GM23338 (cell line): ENCODE data around the gene NEMP2. TPM values are rescaled to one million over a fixed set of nuclear protein-coding genes. Genes with fewer than 3 reads are reported as not detected.

ENCODE experiments used
- ATAC-seq: fragments of 200-7000 bp; cut with Tn5 transposase; 3 replicates; pipeline ENCODE4 v1.9.1; 2020
- DNase-seq: peaks from one replicate; pipeline ENCODE4 v3.0.0-alpha.2; 2015; ENCODE audit warnings: low spot score
- H2AFZ ChIP-seq: fragments of 200-600 bp; sonication (generic); 2 replicates; pipeline ENCODE4 v1.8.0; 2016; ENCODE audit warnings: antibody characterized with exemption, mild to moderate bottlenecking, moderate library complexity
- H3F3A ChIP-seq: fragments of 200-600 bp; sonication (generic); replicated peaks from 2 replicates; pipeline ENCODE4 v1.8.0; 2017; ENCODE audit warnings: antibody characterized with exemption, mixed run types, low read depth
- H3K27ac ChIP-seq: fragments of 200-600 bp; sonication (generic); 2 replicates; pipeline ENCODE4 v1.6.1; 2016; ENCODE audit warnings: low read depth
- H3K27me3 ChIP-seq: fragments of 200-600 bp; sonication (generic); 2 replicates; pipeline ENCODE4 v1.8.0; 2016; ENCODE audit warnings: mild to moderate bottlenecking, mixed run types, moderate library complexity; ENCODE audit not compliant: insufficient read depth
- H3K36me3 ChIP-seq: fragments of 200-600 bp; sonication (generic); 2 replicates; pipeline ENCODE4 v1.8.0; 2016; ENCODE audit warnings: mild to moderate bottlenecking; ENCODE audit not compliant: insufficient read depth
- H3K4me1 ChIP-seq: fragments of 200-600 bp; sonication (generic); 2 replicates; pipeline ENCODE4 v1.8.0; 2016; ENCODE audit warnings: mild to moderate bottlenecking, moderate library complexity; ENCODE audit not compliant: insufficient read depth
- H3K4me2 ChIP-seq: fragments of 200-600 bp; sonication (generic); 2 replicates; pipeline ENCODE4 v1.7.1; 2017; ENCODE audit warnings: mixed run types
- H3K4me3 ChIP-seq: fragments of 200-600 bp; sonication (generic); 2 replicates; pipeline ENCODE4 v1.6.1; 2016; ENCODE audit warnings: mixed run types
- H3K79me2 ChIP-seq: fragments of 200-600 bp; sonication (generic); replicated peaks from 2 replicates; pipeline ENCODE4 v1.8.0; 2017; ENCODE audit warnings: mild to moderate bottlenecking; ENCODE audit not compliant: insufficient read depth
- H3K9me2 ChIP-seq: fragments of 200-600 bp; sonication (generic); 2 replicates; pipeline ENCODE4 v1.8.0; 2017; ENCODE audit not compliant: insufficient read depth
- H4K20me1 ChIP-seq: fragments of 200-600 bp; sonication (generic); replicated peaks from 2 replicates; pipeline ENCODE4 v1.8.0; 2017; ENCODE audit warnings: mild to moderate bottlenecking; ENCODE audit not compliant: insufficient read depth
- H3K27ac Mint-ChIP-seq: 2 replicates; pipeline ENCODE4 v1.8.0; 2020; ENCODE audit warnings: inconsistent platforms, mild to moderate bottlenecking, moderate library complexity, mixed read lengths
- H3K27me3 Mint-ChIP-seq: 3 replicates; pipeline ENCODE4 v1.8.0; 2022; ENCODE audit warnings: low read depth, mild to moderate bottlenecking, moderate library complexity, mixed read lengths, inconsistent platforms; ENCODE audit not compliant: insufficient read depth, poor library complexity
- H3K36me3 Mint-ChIP-seq: 3 replicates; pipeline ENCODE4 v1.8.0; 2021; ENCODE audit warnings: low read depth, mild to moderate bottlenecking, inconsistent platforms, moderate library complexity, mixed read lengths
- H3K4me1 Mint-ChIP-seq: 3 replicates; pipeline ENCODE4 v1.8.0; 2020; ENCODE audit warnings: mild to moderate bottlenecking, inconsistent platforms, mixed read lengths
- H3K4me3 Mint-ChIP-seq: 3 replicates; pipeline ENCODE4 v1.8.0; 2021; ENCODE audit warnings: moderate library complexity, mild to moderate bottlenecking, inconsistent platforms, mixed read lengths
- H3K9me3 Mint-ChIP-seq: 3 replicates; pipeline ENCODE4 v1.8.0; 2020; ENCODE audit warnings: moderate library complexity, mild to moderate bottlenecking, inconsistent platforms, mixed read lengths
- CREB1 ChIP-seq: fragments of 250-450 bp; sonication (Bioruptor Pico); IDR thresholded peaks from 2 replicates; pipeline ENCODE4 v1.5.0; 2020; ENCODE audit warnings: low read depth, mild to moderate bottlenecking, moderate library complexity
- EZH2 ChIP-seq: fragments of 200-600 bp; sonication (generic); IDR thresholded peaks from one replicate; pipeline ENCODE4 v1.8.0; 2017; ENCODE audit warnings: antibody characterized with exemption, mild to moderate bottlenecking, low read depth; ENCODE audit not compliant: unreplicated experiment
- EZH2phosphoT487 ChIP-seq: fragments of 200-600 bp; sonication (generic); IDR thresholded peaks from one replicate; pipeline ENCODE4 v1.8.1; 2018; ENCODE audit warnings: antibody characterized with exemption; ENCODE audit not compliant: unreplicated experiment
- POLR2AphosphoS5 ChIP-seq: IDR thresholded peaks from 2 replicates; pipeline ENCODE4 v1.6.1; 2016; ENCODE audit warnings: antibody characterized with exemption, low read depth
- STAT1 ChIP-seq: IDR thresholded peaks from one replicate; pipeline ENCODE4 v1.6.1; 2016; ENCODE audit warnings: antibody characterized with exemption; ENCODE audit not compliant: unreplicated experiment
- ZNF114 ChIP-seq: fragments of 250-450 bp; sonication (Bioruptor Pico); IDR thresholded peaks from 2 replicates; pipeline ENCODE4 v1.5.0; 2020; ENCODE audit warnings: mild to moderate bottlenecking, moderate library complexity
- ZNF331 ChIP-seq: fragments of 250-450 bp; sonication (Bioruptor Pico); IDR thresholded peaks from 2 replicates; pipeline ENCODE4 v1.5.0; 2020; ENCODE audit warnings: low read depth, mild to moderate bottlenecking, moderate library complexity
- polyA plus RNA-seq: library from polyadenylated mRNA; unstranded; fragments of >200 nt; fragmentation: Nextera tagmentation; extraction: Ambion mirVana; gene quantifications from 2 replicates; pipeline ENCODE4 v1.2.1, GENCODE V29; 2016
- total RNA-seq: library from RNA; depleted of rRNA; stranded (reverse); fragments of >200 nt; shearing (Covaris generic); gene quantifications from 2 replicates; pipeline ENCODE4 v1.2.3, GENCODE V29; 2014
- TF ChIP-seq, protein P1 (sequence below): IDR thresholded peaks from 2 replicates; pipeline ENCODE4 v1.6.1; 2016; ENCODE audit warnings: antibody characterized with exemption
- TF ChIP-seq, protein P2 (sequence below): IDR thresholded peaks from one replicate; pipeline ENCODE4 v1.6.1; 2018; ENCODE audit warnings: antibody characterized with exemption; ENCODE audit not compliant: unreplicated experiment
- TF ChIP-seq, protein P3 (sequence below), 2 experiments: fragments of 200-600 bp in 1 of 2; sonication (generic) in 1 of 2; conservative IDR thresholded peaks; 2 replicates each; pipeline versions ENCODE4 v1.5.1 to v1.6.1; 2016 to 2017; ENCODE audit warnings: antibody characterized with exemption in 2 of 2, low read depth in 2 of 2, mild to moderate bottlenecking in 2 of 2, moderate library complexity in 1 of 2
- TF ChIP-seq, protein P4 (sequence below): fragments of 250-450 bp; sonication (Bioruptor Pico); IDR thresholded peaks from 2 replicates; pipeline ENCODE4 v1.5.0; 2020; ENCODE audit warnings: mild to moderate bottlenecking, moderate library complexity

Gene NEMP2
- total and polyA plus RNA-seq, 2 experiments from 2014 or later, result 1.2 to 4.0 TPM

DNA sequence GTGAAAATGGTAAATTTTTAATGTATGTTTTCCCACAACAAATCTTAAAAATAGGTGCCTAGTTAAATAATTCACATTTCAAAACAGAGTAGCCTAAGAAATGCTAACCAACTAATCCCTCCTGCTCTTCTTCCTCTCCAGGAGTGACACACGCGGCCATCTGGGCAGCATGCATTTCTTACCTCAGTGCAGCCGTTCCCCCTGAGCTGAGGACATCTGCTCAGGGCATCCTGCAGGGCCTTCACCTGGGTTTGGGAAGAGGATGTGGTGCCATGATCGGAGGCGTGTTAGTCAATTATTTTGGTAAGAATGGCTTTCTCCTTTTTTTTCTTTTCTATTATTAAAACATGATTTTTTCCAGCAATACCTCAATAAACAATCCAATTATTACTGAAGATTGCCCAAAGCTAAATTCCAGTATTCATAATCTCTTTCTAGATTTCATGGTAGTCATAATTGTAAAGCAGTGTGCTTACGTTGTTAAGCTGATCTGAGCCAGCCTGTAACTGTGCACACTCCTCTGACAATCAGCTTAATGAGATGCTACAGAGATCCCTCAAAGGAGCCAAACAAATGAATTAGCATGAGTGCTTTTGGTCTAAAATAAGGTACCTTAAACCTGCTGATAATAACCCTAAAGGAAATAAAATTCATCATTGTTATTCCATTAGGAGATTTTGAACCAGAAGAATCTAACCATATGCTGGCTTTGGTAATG is 45.8 kb downstream of the NEMP2 start (continued):
- no peak for TF ChIP-seq CREB1 (CRISPR knock-in tag)

DNA sequence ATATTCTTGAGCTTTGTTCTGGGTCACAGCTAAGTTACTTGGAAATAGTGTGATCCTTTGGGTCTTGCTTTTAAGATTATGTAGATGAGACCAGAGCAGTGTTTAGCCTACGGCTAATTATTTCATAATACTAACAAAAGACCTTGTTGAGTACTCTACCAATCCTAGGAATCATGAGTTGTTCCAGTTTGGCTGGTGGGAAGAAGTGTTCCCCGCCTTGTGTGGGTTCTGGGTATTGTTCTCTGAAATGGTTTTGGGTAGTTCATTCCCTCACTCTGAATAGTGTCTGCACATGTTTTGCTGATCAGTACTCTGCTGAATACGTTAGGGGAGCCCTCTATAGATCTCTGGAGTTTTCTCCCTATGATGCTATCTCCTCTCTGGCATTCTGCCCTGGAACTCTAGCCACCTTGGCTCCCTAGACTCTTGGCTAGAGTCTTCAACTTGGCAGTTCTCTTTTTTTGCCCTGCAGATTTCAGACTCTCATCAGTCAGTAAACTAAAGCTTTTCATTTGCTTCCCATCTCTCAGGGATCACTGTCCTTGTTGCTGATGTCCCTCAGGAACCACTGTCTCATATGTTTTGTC is 48.4 kb downstream of the NEMP2 start:
- DNase-seq (no peak), ATAC-seq (no peak)
- Histone ChIP-seq H3F3A (no peaks in the 10 kb centered on the region), H3K4me3 (no peak overlapping the region), H3K27ac (no peak overlapping the region), H2AFZ (no peak overlapping the region), H3K4me2 (no peak overlapping the region), H3K9me2 (no peaks in the 10 kb centered on the region), H4K20me1 (no peaks in the 10 kb centered on the region; the same call in 1 of the 2 replicates), H3K79me2 (no peaks in the 10 kb centered on the region), H3K4me1 (peaks cover 11% of the 10 kb centered on the region), H3K27me3 (no peaks in the 10 kb centered on the region), H3K36me3 (no peaks in the 10 kb centered on the region)
- Mint-ChIP-seq H3K27me3 (peaks cover 5% of the 10 kb centered on the region), H3K36me3 (no peaks in the 10 kb centered on the region), H3K4me1 (peaks cover 16% of the 10 kb centered on the region), H3K27ac (no peak overlapping the region), H3K4me3 (no peak overlapping the region), H3K9me3 (no peaks in the 10 kb centered on the region)
- TF ChIP-seq POLR2AphosphoS5 (no peak), ZNF331 (no peak), EZH2phosphoT487 (no peak), STAT1 (no peak), CREB1 (CRISPR knock-in tag) (no peak), EZH2 (no peak), ZNF114 (no peak)
- TF ChIP-seq, protein P1, sequence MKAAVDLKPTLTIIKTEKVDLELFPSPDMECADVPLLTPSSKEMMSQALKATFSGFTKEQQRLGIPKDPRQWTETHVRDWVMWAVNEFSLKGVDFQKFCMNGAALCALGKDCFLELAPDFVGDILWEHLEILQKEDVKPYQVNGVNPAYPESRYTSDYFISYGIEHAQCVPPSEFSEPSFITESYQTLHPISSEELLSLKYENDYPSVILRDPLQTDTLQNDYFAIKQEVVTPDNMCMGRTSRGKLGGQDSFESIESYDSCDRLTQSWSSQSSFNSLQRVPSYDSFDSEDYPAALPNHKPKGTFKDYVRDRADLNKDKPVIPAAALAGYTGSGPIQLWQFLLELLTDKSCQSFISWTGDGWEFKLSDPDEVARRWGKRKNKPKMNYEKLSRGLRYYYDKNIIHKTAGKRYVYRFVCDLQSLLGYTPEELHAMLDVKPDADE, result no peak
- TF ChIP-seq, protein P2, sequence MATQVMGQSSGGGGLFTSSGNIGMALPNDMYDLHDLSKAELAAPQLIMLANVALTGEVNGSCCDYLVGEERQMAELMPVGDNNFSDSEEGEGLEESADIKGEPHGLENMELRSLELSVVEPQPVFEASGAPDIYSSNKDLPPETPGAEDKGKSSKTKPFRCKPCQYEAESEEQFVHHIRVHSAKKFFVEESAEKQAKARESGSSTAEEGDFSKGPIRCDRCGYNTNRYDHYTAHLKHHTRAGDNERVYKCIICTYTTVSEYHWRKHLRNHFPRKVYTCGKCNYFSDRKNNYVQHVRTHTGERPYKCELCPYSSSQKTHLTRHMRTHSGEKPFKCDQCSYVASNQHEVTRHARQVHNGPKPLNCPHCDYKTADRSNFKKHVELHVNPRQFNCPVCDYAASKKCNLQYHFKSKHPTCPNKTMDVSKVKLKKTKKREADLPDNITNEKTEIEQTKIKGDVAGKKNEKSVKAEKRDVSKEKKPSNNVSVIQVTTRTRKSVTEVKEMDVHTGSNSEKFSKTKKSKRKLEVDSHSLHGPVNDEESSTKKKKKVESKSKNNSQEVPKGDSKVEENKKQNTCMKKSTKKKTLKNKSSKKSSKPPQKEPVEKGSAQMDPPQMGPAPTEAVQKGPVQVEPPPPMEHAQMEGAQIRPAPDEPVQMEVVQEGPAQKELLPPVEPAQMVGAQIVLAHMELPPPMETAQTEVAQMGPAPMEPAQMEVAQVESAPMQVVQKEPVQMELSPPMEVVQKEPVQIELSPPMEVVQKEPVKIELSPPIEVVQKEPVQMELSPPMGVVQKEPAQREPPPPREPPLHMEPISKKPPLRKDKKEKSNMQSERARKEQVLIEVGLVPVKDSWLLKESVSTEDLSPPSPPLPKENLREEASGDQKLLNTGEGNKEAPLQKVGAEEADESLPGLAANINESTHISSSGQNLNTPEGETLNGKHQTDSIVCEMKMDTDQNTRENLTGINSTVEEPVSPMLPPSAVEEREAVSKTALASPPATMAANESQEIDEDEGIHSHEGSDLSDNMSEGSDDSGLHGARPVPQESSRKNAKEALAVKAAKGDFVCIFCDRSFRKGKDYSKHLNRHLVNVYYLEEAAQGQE, result no peak
- TF ChIP-seq, protein P3, sequence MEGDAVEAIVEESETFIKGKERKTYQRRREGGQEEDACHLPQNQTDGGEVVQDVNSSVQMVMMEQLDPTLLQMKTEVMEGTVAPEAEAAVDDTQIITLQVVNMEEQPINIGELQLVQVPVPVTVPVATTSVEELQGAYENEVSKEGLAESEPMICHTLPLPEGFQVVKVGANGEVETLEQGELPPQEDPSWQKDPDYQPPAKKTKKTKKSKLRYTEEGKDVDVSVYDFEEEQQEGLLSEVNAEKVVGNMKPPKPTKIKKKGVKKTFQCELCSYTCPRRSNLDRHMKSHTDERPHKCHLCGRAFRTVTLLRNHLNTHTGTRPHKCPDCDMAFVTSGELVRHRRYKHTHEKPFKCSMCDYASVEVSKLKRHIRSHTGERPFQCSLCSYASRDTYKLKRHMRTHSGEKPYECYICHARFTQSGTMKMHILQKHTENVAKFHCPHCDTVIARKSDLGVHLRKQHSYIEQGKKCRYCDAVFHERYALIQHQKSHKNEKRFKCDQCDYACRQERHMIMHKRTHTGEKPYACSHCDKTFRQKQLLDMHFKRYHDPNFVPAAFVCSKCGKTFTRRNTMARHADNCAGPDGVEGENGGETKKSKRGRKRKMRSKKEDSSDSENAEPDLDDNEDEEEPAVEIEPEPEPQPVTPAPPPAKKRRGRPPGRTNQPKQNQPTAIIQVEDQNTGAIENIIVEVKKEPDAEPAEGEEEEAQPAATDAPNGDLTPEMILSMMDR (conservative IDR thresholded peaks at IDR 0.05; ENCODE audit: low read depth in 2 of 2), result no peak
- TF ChIP-seq, protein P4, sequence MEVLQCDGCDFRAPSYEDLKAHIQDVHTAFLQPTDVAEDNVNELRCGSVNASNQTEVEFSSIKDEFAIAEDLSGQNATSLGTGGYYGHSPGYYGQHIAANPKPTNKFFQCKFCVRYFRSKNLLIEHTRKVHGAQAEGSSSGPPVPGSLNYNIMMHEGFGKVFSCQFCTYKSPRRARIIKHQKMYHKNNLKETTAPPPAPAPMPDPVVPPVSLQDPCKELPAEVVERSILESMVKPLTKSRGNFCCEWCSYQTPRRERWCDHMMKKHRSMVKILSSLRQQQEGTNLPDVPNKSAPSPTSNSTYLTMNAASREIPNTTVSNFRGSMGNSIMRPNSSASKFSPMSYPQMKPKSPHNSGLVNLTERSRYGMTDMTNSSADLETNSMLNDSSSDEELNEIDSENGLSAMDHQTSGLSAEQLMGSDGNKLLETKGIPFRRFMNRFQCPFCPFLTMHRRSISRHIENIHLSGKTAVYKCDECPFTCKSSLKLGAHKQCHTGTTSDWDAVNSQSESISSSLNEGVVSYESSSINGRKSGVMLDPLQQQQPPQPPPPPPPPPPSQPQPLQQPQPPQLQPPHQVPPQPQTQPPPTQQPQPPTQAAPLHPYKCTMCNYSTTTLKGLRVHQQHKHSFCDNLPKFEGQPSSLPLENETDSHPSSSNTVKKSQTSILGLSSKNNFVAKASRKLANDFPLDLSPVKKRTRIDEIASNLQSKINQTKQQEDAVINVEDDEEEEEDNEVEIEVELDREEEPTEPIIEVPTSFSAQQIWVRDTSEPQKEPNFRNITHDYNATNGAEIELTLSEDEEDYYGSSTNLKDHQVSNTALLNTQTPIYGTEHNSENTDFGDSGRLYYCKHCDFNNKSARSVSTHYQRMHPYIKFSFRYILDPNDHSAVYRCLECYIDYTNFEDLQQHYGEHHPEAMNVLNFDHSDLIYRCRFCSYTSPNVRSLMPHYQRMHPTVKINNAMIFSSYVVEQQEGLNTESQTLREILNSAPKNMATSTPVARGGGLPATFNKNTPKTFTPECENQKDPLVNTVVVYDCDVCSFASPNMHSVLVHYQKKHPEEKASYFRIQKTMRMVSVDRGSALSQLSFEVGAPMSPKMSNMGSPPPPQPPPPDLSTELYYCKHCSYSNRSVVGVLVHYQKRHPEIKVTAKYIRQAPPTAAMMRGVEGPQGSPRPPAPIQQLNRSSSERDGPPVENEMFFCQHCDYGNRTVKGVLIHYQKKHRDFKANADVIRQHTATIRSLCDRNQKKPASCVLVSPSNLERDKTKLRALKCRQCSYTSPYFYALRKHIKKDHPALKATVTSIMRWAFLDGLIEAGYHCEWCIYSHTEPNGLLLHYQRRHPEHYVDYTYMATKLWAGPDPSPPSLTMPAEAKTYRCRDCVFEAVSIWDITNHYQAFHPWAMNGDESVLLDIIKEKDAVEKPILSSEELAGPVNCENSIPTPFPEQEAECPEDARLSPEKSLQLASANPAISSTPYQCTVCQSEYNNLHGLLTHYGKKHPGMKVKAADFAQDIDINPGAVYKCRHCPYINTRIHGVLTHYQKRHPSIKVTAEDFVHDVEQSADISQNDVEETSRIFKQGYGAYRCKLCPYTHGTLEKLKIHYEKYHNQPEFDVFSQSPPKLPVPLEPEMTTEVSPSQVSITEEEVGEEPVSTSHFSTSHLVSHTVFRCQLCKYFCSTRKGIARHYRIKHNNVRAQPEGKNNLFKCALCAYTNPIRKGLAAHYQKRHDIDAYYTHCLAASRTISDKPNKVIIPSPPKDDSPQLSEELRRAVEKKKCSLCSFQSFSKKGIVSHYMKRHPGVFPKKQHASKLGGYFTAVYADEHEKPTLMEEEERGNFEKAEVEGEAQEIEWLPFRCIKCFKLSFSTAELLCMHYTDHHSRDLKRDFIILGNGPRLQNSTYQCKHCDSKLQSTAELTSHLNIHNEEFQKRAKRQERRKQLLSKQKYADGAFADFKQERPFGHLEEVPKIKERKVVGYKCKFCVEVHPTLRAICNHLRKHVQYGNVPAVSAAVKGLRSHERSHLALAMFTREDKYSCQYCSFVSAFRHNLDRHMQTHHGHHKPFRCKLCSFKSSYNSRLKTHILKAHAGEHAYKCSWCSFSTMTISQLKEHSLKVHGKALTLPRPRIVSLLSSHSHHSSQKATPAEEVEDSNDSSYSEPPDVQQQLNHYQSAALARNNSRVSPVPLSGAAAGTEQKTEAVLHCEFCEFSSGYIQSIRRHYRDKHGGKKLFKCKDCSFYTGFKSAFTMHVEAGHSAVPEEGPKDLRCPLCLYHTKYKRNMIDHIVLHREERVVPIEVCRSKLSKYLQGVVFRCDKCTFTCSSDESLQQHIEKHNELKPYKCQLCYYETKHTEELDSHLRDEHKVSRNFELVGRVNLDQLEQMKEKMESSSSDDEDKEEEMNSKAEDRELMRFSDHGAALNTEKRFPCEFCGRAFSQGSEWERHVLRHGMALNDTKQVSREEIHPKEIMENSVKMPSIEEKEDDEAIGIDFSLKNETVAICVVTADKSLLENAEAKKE, result no peak
